ENCODE results near the gene CMYA5. TPM values are rescaled to one million over a fixed set of nuclear protein-coding genes. Genes with fewer than 3 reads are reported as not detected.

CMYA5 gene
- total RNA-seq, 1 experiment from 2014 or later: 0.81 TPM

- no peaks in the 10 kb centered on the region for H3K36me3 ChIP-seq (ENCODE audit: low read depth)
- no peak overlapping the region for H3K4me3 ChIP-seq
- intact Hi-C loops (cut with micrococcal nuclease; ENCODE audit: unreplicated experiment): no loop called here
- DNase-seq: no peak
- no peaks in the 10 kb centered on the region for H3K79me2 ChIP-seq (ENCODE audit: low read depth)
- CTCF ChIA-PET: no interaction called here
- H3K4me1 ChIP-seq (replicated peaks; ENCODE audit: insufficient read depth): no peaks in the 10 kb centered on the region
- TF ChIP-seq, protein P1, sequence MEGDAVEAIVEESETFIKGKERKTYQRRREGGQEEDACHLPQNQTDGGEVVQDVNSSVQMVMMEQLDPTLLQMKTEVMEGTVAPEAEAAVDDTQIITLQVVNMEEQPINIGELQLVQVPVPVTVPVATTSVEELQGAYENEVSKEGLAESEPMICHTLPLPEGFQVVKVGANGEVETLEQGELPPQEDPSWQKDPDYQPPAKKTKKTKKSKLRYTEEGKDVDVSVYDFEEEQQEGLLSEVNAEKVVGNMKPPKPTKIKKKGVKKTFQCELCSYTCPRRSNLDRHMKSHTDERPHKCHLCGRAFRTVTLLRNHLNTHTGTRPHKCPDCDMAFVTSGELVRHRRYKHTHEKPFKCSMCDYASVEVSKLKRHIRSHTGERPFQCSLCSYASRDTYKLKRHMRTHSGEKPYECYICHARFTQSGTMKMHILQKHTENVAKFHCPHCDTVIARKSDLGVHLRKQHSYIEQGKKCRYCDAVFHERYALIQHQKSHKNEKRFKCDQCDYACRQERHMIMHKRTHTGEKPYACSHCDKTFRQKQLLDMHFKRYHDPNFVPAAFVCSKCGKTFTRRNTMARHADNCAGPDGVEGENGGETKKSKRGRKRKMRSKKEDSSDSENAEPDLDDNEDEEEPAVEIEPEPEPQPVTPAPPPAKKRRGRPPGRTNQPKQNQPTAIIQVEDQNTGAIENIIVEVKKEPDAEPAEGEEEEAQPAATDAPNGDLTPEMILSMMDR (conservative IDR thresholded peaks at IDR 0.05): no peak
- no peak for TF ChIP-seq EZH2 (IDR thresholded peaks at IDR 0.05; ENCODE audit: low read depth)
- no peaks in the 10 kb centered on the region for H4K20me1 ChIP-seq (ENCODE audit: insufficient read depth)
- H3K9me3 ChIP-seq (ENCODE audit: insufficient read depth, low read depth): no peaks in the 10 kb centered on the region
- H3F3A ChIP-seq (ENCODE audit: insufficient read depth, low read depth): no peaks in the 10 kb centered on the region
- POLR2A ChIA-PET (ENCODE audit: unreplicated experiment): no interaction called here
- no peaks in the 10 kb centered on the region for H3K27me3 ChIP-seq (ENCODE audit: insufficient read depth, low read depth)
- H3K9me2 ChIP-seq (ENCODE audit: insufficient read depth): no peaks in the 10 kb centered on the region
- BruUV-seq (replicated peaks): no TSS peak
- no peak overlapping the region for H3K4me2 ChIP-seq
- no peak overlapping the region; the same call in 1 of the 2 replicates for H2AFZ ChIP-seq
- no peak overlapping the region for H3K27ac ChIP-seq
Observed at GRCh38 chr5:79806741-79807140, 117.1 kb downstream of the CMYA5 start.

- Histone ChIP-seq H3F3A (ENCODE audit: insufficient read depth, low read depth) (no peaks in the 10 kb centered on the region), H3K4me1 (replicated peaks; ENCODE audit: insufficient read depth) (no peaks in the 10 kb centered on the region), H3K79me2 (ENCODE audit: low read depth) (no peaks in the 10 kb centered on the region), H3K4me2 (no peak overlapping the region), H3K9me2 (ENCODE audit: insufficient read depth) (no peaks in the 10 kb centered on the region), H3K36me3 (ENCODE audit: low read depth) (no peaks in the 10 kb centered on the region), H4K20me1 (ENCODE audit: insufficient read depth) (no peaks in the 10 kb centered on the region), H3K27me3 (ENCODE audit: insufficient read depth, low read depth) (no peaks in the 10 kb centered on the region), H3K9me3 (ENCODE audit: insufficient read depth, low read depth) (no peaks in the 10 kb centered on the region), H3K27ac (no peak overlapping the region), H3K4me3 (no peak overlapping the region), H2AFZ (no peak overlapping the region)
- intact Hi-C loops (cut with micrococcal nuclease; ENCODE audit: unreplicated experiment): no loop called here
- ChIA-PET CTCF (no interaction called here), POLR2A (ENCODE audit: unreplicated experiment) (no interaction called here)
- no TSS peak for BruUV-seq (replicated peaks)
- DNase-seq: no peak
- TF ChIP-seq, protein P1 (conservative IDR thresholded peaks at IDR 0.05): no peak
- no peak for TF ChIP-seq EZH2 (IDR thresholded peaks at IDR 0.05; ENCODE audit: low read depth)
Observed at GRCh38 chr5:79809743-79810142, 120.1 kb downstream of the CMYA5 start.

DNA sequence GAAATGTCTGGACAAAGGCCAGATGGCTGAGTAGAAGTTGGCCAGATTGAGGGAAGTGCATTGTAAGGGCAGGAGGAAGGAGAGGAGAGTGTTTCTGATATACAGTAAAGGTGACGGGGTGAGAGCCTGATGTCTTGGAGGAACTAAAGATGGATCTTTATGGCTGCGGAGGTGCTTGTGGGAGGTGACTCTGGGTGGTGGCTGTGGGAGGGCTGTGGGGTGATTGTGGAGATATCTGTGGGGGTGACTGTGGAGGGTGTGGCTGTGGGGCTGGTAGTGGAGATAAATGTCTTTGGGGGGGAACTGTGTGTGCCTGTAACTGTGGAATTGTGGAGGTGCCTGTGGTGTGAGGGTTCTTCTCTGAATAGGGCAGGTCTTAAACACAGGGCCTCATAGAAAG lies 121.4 kb downstream of the CMYA5 start:
- Histone ChIP-seq H3K9me3 (ENCODE audit: insufficient read depth, low read depth) (no peaks in the 10 kb centered on the region), H3K4me2 (no peak overlapping the region), H3K27me3 (ENCODE audit: insufficient read depth, low read depth) (no peaks in the 10 kb centered on the region), H3K79me2 (ENCODE audit: low read depth) (no peaks in the 10 kb centered on the region), H3F3A (ENCODE audit: insufficient read depth, low read depth) (no peaks in the 10 kb centered on the region), H3K27ac (no peak overlapping the region), H3K4me3 (no peak overlapping the region), H2AFZ (no peak overlapping the region), H3K36me3 (ENCODE audit: low read depth) (no peaks in the 10 kb centered on the region), H3K9me2 (ENCODE audit: insufficient read depth) (no peaks in the 10 kb centered on the region), H3K4me1 (replicated peaks; ENCODE audit: insufficient read depth) (no peaks in the 10 kb centered on the region), H4K20me1 (ENCODE audit: insufficient read depth) (no peaks in the 10 kb centered on the region)
- no TSS peak for BruUV-seq (replicated peaks)
- intact Hi-C loops (cut with micrococcal nuclease; ENCODE audit: unreplicated experiment): no loop called here
- no peak for TF ChIP-seq EZH2 (IDR thresholded peaks at IDR 0.05; ENCODE audit: low read depth)
- TF ChIP-seq, protein P1 (conservative IDR thresholded peaks at IDR 0.05): no peak
- ChIA-PET POLR2A (ENCODE audit: unreplicated experiment) (no interaction called here), CTCF (no interaction called here)
- DNase-seq: no peak
